Stimulated activated naive CD4-positive, alpha-beta T cell (primary cell): Measurements from ENCODE around the gene CD46.
A peak's percentile ranks its signal among the peaks of the same experiment; 100 is the strongest.
"Not testable (repeated sequence)": the region's sequence is repeated elsewhere in the genome, so short reads cannot be mapped to it uniquely, and the experiment has no call there.

Experiments used
- DNase-seq, 6 experiments: peaks; one replicate each; lab custom pipeline; 2025; lab: John Stamatoyannopoulos, UW

CD46 gene

GRCh38 chr1:207751790-207752455 lies at the start of gene CD46:
Gene CD46 (plus strand): TSS chr1:207752054. CDS start chr1:207752213, 159 bp downstream.
- DNase-seq = peak; percentile 81 to 93 (median 88)

DNA sequence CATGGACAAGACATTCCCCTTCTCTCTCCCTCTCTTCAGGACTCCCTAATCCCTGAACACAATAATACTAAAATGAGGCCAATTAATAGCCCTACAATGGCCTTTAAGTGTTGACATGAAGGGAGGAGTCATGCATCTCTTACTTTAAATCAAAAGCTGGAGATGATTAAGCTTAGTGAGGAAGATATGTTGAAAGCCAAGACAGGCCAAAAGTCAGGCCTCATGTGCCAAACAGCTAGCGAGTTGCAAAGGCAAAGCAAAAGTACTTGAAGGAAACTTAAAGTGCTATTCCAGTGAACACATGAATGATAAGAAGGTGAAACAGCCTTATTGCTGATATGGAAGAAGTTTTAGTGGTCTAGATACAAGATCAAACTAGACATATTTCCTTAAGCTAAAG lies 49.5 kb upstream of the CD46 start:
- no peak for DNase-seq

DNA sequence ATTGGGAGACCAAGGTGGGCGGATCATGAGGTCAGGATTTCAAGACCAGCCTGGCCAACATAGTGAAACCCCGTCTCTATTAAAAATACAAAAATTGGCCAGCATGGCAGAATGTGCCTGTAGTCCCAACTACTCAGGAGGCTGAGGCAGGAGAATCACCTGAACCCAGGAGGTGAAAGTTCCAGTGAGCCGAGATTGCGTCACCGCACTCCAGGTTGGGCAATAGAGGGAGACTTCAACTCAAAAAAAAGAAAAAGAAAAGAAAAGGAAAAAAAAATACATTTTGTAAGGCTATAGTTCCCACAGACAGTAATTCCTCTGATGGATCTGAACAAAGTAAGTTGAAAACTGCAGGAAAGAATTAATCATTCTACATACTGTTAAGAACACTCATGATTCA lies 48.1 kb upstream of the CD46 start:
- DNase-seq = no peak

- DNase-seq = not testable (repeated sequence)
These were observed 43.9 kb upstream of the CD46 start for GRCh38 chr1:207708004-207708403.

GRCh38 chr1:207711285-207711684 lies 40.6 kb upstream of the CD46 start:
- no peak for DNase-seq

DNA sequence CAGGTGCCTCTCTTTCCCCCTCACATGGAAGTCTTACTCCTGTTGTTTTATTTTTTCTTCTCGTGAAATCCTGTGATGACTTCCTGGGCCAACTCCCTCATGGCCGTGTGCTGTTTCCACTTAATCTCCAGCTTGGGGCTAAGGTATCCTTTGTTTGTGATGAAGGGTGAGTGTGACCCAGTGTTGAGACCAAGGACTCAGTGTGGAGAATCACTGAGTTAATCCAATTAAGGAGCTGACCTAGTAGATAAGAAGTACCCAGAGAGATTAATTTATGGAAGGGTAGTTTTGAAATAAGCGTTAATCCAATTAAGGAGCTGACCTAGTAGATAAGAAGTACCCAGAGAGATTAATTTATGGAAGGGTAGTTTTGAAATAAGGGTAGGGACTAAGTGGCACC lies 39.2 kb upstream of the CD46 start:
- DNase-seq = not testable (repeated sequence)

- DNase-seq = no peak
These were observed 38.3 kb upstream of the CD46 start for GRCh38 chr1:207713529-207713928.

DNA sequence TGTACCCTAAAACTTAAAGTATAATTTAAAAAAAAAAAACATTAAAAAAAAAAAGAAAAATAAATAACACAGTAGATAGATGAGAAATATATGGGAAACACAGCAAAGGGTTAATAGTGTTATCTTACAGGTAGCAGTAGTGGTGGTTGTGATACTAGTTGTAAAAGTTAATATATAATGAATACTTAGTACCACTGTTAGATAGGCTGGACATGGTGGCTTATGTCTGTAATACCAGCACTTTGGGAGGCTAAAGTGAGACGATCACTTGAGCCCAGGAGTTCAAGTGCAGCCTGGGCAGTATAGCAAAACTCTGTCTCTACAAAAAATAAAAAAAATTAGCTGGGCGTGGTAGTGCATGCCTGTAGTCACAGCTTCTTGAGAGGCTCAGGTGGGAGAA lies 32.6 kb upstream of the CD46 start:
- no peak for DNase-seq

- not testable (repeated sequence) for DNase-seq
These were observed 23.5 kb upstream of the CD46 start for GRCh38 chr1:207728200-207728858.

GRCh38 chr1:207737503-207738157 lies 14.2 kb upstream of the CD46 start:
- DNase-seq = not testable (repeated sequence)

DNA sequence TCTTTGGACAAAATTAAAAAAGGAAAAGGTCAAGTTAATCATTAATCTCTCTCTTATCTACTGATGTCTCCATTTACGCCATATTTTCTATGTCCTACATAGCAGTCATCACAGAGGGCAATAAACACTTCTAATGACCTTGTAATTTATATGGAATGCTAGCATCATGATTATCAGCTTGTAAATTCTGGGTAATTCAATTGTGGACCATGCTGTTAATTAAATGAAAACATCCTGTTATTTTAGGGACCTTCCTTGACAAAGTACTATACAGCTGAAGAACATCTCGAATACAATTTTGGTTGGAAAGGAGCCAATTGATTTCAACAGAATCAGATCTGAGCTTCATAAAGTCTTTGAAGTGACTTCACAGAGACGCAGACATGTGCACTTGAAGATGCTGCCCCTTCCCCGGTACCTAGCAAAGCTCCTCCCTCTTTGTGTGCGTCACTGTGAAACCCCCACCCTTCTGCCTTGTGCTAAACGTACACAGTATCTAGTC lies 13.6 kb upstream of the CD46 start:
- DNase-seq = peak; percentile 31 to 70 (median 62)

DNA sequence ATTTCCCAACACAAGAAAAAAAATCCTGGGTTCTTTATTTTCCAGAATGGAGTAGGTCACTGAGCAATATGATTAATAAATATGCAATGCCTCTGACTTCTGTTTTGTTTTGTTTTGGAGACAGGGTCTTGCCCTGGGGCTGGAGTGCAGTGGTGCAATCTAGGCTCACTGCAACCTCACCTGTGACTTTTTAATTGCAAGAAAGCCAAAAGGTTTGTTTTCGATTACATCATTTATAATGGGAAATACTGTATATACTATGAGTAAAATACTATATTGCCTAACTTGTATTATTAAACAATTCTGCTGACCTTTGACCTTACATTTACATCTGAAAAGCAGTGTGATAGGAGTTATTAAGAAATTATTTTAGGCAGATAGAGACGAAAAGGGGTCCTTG lies 11.6 kb upstream of the CD46 start:
- no peak for DNase-seq

DNA sequence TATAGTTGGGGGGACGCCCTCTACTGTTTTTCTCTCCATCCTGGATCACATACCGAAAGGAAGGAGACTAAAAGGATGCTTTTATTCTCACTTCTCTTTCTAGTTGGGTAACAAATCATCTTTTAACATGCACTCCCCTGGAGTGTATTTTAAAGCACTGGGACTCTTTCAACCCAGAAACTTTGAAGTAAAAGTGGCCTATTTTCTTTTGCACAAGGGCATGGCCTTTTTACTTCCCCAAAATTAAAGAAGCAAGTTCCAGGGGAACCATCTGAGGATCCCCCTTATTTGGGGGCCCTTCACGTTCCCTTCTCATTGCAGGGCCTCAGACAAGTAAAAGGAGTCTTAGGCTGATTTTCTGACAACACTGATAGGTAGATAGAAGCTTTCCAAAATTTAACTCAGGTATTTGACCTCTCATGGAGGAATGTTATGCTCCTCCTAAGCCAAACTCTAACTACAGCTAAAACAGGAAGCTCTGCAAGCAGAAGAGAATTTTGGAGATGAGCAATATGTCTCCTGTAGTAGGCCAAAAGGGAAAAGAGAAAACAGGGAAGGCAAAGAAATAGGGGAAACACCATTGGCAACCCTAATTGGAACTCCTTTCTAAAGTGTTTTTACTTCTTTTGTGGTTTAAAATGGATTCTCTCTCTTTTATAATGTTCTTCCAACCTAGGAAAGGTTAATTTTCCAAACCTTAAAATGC lies 8.9 kb upstream of the CD46 start:
- no peak for DNase-seq

DNA sequence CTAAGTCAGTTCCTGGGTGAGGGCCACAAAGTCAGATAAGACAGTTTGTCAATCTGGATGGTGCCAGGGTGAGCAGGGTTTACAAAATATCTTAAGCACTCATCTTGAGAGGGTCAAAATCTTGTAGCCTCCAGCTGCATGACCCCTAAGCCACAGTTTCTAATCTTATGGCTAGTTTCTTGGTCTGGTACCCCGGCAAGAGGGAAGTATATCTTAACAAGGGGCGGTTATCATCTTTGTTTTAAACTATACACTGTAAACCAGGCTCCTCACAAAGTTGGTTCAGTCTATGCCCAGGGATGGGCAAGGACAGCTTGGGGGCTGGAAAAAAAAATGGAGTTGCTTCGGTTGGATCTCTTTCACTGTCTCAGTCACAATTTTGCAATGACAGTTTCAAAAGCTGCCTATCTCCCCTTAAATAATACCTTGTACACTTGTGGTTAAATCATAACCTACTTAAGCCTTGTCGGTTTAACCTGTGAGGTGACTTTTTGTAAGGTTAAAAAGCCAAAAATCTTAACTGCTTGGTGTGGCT lies 7.8 kb upstream of the CD46 start:
- no peak for DNase-seq

DNA sequence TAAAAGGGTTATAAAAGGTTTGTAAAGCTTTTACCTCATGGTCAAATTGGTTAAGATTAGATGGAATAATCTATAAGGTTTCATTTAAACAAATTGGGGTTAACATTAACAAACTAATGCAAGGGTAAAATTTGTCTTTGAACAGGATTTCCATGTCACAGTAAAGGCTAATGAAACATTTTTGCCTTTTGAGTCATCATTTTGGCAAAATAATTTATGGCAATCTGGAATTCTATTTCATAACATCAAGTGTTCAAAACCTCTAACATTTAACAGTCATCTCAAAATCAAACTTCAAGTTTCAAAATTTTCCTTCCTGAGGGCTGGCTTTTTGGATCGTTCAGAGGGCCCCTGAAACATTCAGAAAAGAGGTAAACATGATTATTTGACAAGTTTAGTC lies 6.6 kb upstream of the CD46 start:
- DNase-seq = no peak

DNA sequence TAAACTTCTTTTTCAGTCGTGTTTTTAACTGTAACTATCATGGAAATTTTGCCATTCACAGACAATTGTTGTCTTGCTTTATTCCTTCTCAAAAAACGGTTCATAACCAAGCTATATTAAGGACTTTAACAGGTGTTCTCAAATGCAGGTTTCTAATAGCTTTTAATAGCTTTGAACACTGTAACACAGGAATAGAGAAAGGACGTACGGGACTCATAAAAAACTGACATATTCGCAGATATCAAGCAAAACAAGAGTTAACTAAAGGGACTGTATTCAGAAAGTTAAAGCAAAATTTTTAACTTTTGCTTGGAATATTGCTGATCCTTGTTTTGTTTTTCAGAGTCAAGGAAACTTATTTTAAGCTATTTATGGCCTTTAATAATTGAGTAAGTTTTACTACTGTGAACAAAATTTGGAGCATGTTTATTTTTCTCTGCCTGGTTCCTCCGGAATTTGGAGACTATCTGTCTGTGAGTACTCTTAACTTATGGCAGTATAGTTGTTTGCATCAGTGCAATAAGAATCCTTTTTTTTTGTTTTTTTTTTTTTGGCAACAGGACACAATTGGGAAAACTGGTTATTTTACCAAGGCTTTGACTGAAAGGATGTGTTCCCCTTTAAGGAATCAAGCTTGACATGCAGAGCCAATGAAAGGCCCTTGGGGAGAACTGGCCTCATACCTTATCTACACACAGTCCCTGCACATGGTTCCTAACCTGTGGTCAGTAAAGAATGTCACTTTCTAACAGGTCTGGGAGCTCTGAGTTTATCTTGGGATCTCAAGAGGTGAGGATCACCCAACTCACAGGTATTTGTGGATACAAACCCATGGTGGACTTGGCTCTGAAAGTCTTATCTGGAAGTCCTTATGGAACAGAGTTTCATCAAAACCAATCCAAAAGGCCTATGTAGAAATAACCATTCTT lies 5.8 kb upstream of the CD46 start:
- no peak for DNase-seq

DNA sequence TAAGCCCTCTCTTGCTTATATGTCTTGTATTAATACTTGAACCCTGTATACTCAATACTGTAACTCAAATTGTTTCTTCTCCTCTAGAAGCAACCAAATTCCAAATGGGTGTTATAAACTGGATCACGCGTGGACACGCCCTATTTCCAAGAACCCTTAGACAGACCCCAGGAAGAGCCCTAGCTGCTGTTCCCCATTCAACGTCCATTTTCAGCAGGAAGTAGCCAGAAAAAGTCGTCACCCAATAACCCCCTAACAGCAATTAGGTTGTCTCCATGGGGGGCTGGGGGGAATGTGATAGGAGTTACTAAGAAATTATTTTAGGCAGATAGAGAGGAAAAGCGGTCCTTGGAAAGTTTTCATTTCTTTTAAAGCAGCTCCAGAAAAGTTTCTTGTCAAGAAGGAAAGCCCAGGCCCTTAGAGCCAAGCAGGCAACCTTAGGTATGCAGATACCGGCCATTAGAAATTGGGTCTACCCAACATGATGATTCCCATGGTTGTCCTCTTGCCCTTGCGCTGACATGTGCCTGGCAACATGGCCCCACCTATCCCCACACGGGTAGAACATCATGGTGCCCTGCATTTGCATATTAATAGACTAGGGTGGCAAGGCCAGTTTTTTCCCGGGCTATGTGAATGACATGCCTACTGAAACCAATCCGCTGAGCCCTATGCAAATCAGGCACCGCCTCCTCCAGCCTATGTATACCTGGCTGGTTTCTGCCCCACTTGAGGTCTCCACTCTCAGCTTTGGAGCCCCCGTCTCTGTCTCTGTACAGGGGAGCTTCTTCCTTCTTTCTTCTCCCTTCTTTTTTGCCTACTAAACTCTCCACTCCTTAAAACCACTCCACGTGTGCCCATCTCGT lies 4.0 kb upstream of the CD46 start:
- no peak for DNase-seq

DNA sequence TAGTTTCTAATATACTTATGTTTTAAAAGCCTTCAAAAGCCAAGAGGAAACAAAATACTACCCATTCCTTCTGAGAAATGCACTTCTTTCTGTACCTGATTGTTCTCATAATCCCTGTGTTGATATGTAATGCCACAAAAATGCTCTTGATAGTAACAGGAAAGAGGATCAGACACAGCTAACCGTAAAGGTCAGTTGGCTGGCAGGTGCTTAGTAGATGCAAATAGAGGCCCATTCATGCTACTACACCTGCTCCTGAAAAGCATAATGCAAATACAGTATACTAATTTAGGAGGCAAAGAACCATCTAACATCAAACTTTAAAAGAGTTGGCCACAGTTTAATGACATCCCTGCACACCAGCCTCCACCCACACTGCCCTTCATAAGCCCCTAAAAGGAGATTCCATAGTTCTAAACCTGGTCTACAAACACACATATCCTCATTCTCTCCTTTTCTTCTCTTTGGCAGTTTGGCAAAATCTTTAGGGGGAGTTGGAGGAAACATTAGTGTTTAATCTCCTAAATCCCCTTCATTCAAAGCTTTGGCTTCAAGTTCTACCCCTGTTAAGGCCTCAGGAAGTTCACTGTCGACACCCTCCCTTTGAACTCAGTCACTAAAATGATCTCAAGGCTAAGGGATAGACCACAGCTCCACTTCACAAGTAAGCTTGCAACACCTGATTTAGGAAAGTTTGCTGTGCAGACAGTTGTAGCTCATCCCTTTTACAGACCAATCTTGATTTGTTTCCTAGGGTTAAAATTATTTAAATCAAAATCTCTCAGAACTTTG lies 2.9 kb upstream of the CD46 start:
- peak in 5 of 6 experiments; percentile 6 to 46 (median 23) for DNase-seq

DNA sequence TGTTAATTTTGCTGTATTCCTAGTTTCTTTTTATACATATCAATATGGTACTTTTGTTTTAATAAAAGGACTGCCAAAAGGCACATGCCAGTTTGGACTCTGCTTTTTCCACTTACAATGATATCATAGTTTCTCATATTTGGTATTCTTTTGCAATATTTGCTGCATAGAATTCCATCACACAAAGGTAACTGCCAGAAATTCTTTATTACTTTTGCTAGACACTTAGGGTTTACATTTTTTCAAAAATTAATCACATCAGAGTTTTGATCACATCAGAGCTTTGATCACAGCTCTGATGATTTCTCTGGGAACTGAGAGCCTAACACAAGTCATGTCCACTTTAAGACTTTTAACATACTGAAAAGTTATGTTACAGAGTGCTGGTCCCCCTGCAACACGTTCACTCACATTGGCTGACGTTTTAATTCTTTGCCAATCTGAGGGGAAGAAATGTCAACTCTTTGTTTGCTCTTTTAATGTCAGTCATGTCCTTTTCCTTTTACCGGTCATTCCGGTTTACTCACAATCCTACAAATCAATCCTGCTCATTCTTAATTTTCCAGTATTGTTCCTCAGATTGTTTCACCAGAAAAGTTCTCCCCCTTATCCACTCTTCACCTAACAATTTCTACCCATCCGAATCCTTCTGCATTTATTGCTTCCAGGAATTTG lies 1.1 kb upstream of the CD46 start:
- no peak for DNase-seq
